ENCODE results near the gene FXR2.

DNA sequence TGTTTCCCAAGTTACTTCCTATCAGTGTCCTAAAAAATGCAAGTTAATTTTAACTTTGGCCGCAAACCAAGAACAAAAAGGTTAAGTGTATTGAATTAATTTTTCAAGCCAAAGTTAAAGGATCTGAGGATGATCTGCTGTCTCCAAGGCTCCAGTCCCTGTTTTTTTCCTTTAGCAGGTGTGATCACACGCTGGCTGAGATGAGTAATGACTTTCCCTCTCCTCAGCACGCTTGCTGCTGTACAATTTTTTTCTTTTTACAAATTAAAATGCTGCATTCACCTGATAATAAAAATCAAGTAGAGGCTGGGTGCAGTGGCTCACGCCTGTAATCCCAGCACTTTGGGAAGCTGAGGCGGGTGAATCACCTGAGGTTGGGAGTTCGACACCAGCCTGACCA is 69.8 kb downstream of the FXR2 start:
- TF ChIP-seq ZNF785 (tag by site-specific recombination; IDR thresholded peaks at IDR 0.05), result no peak
- TF ChIP-seq, protein P1, sequence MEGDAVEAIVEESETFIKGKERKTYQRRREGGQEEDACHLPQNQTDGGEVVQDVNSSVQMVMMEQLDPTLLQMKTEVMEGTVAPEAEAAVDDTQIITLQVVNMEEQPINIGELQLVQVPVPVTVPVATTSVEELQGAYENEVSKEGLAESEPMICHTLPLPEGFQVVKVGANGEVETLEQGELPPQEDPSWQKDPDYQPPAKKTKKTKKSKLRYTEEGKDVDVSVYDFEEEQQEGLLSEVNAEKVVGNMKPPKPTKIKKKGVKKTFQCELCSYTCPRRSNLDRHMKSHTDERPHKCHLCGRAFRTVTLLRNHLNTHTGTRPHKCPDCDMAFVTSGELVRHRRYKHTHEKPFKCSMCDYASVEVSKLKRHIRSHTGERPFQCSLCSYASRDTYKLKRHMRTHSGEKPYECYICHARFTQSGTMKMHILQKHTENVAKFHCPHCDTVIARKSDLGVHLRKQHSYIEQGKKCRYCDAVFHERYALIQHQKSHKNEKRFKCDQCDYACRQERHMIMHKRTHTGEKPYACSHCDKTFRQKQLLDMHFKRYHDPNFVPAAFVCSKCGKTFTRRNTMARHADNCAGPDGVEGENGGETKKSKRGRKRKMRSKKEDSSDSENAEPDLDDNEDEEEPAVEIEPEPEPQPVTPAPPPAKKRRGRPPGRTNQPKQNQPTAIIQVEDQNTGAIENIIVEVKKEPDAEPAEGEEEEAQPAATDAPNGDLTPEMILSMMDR (tag by site-specific recombination; IDR thresholded peaks at IDR 0.05), result no peak
